ENCODE measurements around the gene TCF12. TPM values are rescaled to one million over a fixed set of nuclear protein-coding genes. Genes with fewer than 3 reads are reported as not detected.

Gene TCF12
- total RNA-seq, 4 donors from 2014 or later = 108 to 177 (median 148) TPM

- Histone ChIP-seq H3K27me3 (no peaks in the 10 kb centered on the region), H3K4me3 (no peak overlapping the region), H3K4me1 (peaks cover 12 to 27% (median 15%) of the 10 kb centered on the region in 4 donors), H3K36me3 (no peaks in the 10 kb centered on the region), H3K27ac (replicated peaks in 1 of 4) (no peak overlapping the region), H3K9me3 (no peaks in the 10 kb centered on the region)
- DNase-seq (ENCODE audit: extremely low spot score) = no peak
- no peak for TF ChIP-seq EP300 (IDR thresholded peaks at IDR 0.05)
- TF ChIP-seq POLR2AphosphoS5 (IDR thresholded peaks at IDR 0.05) = no peak
- TF ChIP-seq, protein P1, sequence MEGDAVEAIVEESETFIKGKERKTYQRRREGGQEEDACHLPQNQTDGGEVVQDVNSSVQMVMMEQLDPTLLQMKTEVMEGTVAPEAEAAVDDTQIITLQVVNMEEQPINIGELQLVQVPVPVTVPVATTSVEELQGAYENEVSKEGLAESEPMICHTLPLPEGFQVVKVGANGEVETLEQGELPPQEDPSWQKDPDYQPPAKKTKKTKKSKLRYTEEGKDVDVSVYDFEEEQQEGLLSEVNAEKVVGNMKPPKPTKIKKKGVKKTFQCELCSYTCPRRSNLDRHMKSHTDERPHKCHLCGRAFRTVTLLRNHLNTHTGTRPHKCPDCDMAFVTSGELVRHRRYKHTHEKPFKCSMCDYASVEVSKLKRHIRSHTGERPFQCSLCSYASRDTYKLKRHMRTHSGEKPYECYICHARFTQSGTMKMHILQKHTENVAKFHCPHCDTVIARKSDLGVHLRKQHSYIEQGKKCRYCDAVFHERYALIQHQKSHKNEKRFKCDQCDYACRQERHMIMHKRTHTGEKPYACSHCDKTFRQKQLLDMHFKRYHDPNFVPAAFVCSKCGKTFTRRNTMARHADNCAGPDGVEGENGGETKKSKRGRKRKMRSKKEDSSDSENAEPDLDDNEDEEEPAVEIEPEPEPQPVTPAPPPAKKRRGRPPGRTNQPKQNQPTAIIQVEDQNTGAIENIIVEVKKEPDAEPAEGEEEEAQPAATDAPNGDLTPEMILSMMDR (IDR thresholded peaks at IDR 0.05) = no peak
- TF ChIP-seq POLR2A (IDR thresholded peaks at IDR 0.05; ENCODE audit: low read depth) = no peak
- 100% methylated on average over 1 of the region's 1 CpG for WGBS
- intact Hi-C loops (cut with DNase I) = no loop called here
Observed at GRCh38 chr15:57184502-57184901, 266.1 kb downstream of the TCF12 start.

- Histone ChIP-seq H3K9me3 (no peaks in the 10 kb centered on the region), H3K36me3 (no peaks in the 10 kb centered on the region), H3K27ac (replicated peaks in 1 of 4) (no peak overlapping the region), H3K4me1 (peaks cover 12 to 32% (median 15%) of the 10 kb centered on the region in 4 donors), H3K27me3 (no peaks in the 10 kb centered on the region), H3K4me3 (no peak overlapping the region)
- intact Hi-C loops (cut with DNase I) = no loop called here
- DNase-seq (ENCODE audit: extremely low spot score) = no peak
- TF ChIP-seq POLR2AphosphoS5 (IDR thresholded peaks at IDR 0.05) (no peak), POLR2A (IDR thresholded peaks at IDR 0.05; ENCODE audit: low read depth) (no peak), EP300 (IDR thresholded peaks at IDR 0.05) (no peak)
- TF ChIP-seq, protein P1 (IDR thresholded peaks at IDR 0.05) = no peak
Observed at GRCh38 chr15:57185507-57186074, 267.1 kb downstream of the TCF12 start.

- TF ChIP-seq EP300 (IDR thresholded peaks at IDR 0.05) (no peak), POLR2A (IDR thresholded peaks at IDR 0.05; ENCODE audit: low read depth) (no peak), POLR2AphosphoS5 (IDR thresholded peaks at IDR 0.05) (no peak)
- TF ChIP-seq, protein P1 (IDR thresholded peaks at IDR 0.05) = no peak
- intact Hi-C loops (cut with DNase I) = no loop called here
- H3K4me3 ChIP-seq = no peak overlapping the region
- WGBS = 93% methylated on average over 1 of the region's 1 CpG
- H3K27ac ChIP-seq (replicated peaks in 1 of 4) = no peak overlapping the region
- no peaks in the 10 kb centered on the region for H3K9me3 ChIP-seq
- H3K4me1 ChIP-seq = peaks cover 0 to 17% (median 3%) of the 10 kb centered on the region in 4 donors
- peaks cover 0 to 20% (median 11%) of the 10 kb centered on the region in 4 donors for H3K36me3 ChIP-seq
- no peak for DNase-seq (ENCODE audit: extremely low spot score)
- H3K27me3 ChIP-seq = no peaks in the 10 kb centered on the region
Observed at GRCh38 chr15:57189466-57189865, 271.0 kb downstream of the TCF12 start.

DNA sequence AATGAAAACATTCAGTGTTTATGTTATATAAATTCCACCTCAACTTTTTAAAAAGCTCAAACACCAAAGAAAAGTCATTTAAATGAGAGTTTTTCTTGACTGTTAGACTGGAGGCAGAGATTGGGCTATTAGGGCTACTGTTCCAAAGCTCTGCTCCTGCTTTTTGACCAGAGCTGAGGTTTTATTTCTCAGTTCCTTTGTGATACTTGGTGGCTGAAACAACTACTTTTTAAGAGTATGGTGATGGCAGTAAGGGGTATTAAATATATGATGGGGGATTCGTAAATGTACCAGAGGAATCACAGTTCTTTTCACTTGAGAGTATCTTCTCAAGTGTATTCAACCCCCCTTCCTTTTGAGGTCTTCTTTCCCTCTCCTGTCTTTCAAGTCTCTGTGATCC is 271.8 kb downstream of the TCF12 start:
- Histone ChIP-seq H3K9me3 (no peaks in the 10 kb centered on the region), H3K4me3 (no peak overlapping the region), H3K27ac (replicated peaks in 1 of 4) (no peak overlapping the region), H3K36me3 (peaks cover 0 to 26% (median 11%) of the 10 kb centered on the region in 4 donors), H3K4me1 (peaks cover 0 to 10% (median under 1%) of the 10 kb centered on the region in 4 donors), H3K27me3 (no peaks in the 10 kb centered on the region)
- TF ChIP-seq POLR2A (IDR thresholded peaks at IDR 0.05; ENCODE audit: low read depth) = no peak
- TF ChIP-seq EP300 (IDR thresholded peaks at IDR 0.05) = no peak
- no peak for TF ChIP-seq POLR2AphosphoS5 (IDR thresholded peaks at IDR 0.05)
- TF ChIP-seq, protein P1 (IDR thresholded peaks at IDR 0.05) = no peak
- intact Hi-C loops (cut with DNase I) = no loop called here
- WGBS = 100% methylated on average over 1 of the region's 1 CpG
- DNase-seq (ENCODE audit: extremely low spot score) = no peak

DNA sequence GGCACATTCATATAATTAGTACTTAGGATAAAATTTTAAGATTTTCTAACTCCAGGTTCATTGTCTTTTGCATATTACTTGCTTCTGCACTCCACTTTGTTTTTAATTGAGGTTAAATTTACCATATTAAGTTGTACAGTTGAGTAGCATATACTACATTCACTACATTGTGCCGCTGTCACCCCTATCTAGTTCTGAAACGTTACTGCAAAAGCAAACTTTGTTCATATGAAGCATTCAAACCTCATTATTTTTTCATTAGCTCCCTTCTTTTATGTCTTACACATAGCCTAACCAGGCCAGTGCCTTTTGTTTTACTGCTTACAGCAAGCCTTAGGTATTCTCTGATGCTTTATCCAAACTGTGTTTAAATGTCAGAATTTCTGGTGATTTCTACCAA is 274.7 kb downstream of the TCF12 start:
- peaks cover 0 to 5% (median 3%) of the 10 kb centered on the region in 4 donors for H3K4me1 ChIP-seq
- H3K9me3 ChIP-seq = no peaks in the 10 kb centered on the region
- intact Hi-C loops (cut with DNase I) = no loop called here
- no peak overlapping the region for H3K4me3 ChIP-seq
- no peak overlapping the region for H3K27ac ChIP-seq (replicated peaks in 1 of 4)
- no peaks in the 10 kb centered on the region for H3K27me3 ChIP-seq
- DNase-seq (ENCODE audit: extremely low spot score) = no peak
- 62% methylated on average over 2 of the region's 2 CpGs for WGBS
- H3K36me3 ChIP-seq = peaks cover 0 to 27% (median 11%) of the 10 kb centered on the region in 4 donors
- TF ChIP-seq POLR2A (IDR thresholded peaks at IDR 0.05; ENCODE audit: low read depth) (no peak), EP300 (IDR thresholded peaks at IDR 0.05) (no peak), POLR2AphosphoS5 (IDR thresholded peaks at IDR 0.05) (no peak)
- TF ChIP-seq, protein P1 (IDR thresholded peaks at IDR 0.05) = no peak

Measured in esophagus muscularis mucosa (tissue), 4 donors.